ENCODE measurements around the gene EYS. TPM values are rescaled to one million over a fixed set of nuclear protein-coding genes. Genes with fewer than 3 reads are reported as not detected.

Gene EYS
- total and polyA plus RNA-seq, 2 of the 8 experiments (the other 6 are each of a cell fraction or from before 2014, with no cell fraction given): 0.05 to 0.13 TPM

GRCh38 chr6:65000815-65001214, 706.2 kb downstream of the EYS start (continued):
- no peak for TF ChIP-seq CHD7 (IDR thresholded peaks at IDR 0.05; ENCODE audit: insufficient replicate concordance, low read length)
- no peak for TF ChIP-seq ZNF274 (IDR thresholded peaks at IDR 0.05; ENCODE audit: borderline replicate concordance, extremely low read depth, low read length)
- TF ChIP-seq RAD21 (IDR thresholded peaks at IDR 0.05 in 1 of 2, conservative IDR thresholded peaks at IDR 0.05 in 1 of 2; ENCODE audit: low read depth in 2 of 2, low read length in 2 of 2): no peak
- no peak for TF ChIP-seq CTCF (IDR thresholded peaks at IDR 0.05; ENCODE audit: control extremely low read depth in 1 of 3, insufficient read depth in 1 of 3, low read depth in 1 of 3, low read length in 3 of 3)
- TF ChIP-seq BRCA1 (IDR thresholded peaks at IDR 0.05; ENCODE audit: low read depth, low read length): no peak
- no peak for TF ChIP-seq TCF12 (IDR thresholded peaks at IDR 0.05; ENCODE audit: low read depth, low read length)
- TF ChIP-seq TBP (IDR thresholded peaks at IDR 0.05; ENCODE audit: low read depth, low read length): no peak
- no peak for TF ChIP-seq POLR2AphosphoS5 (IDR thresholded peaks at IDR 0.05; ENCODE audit: low read depth, low read length)
- TF ChIP-seq CREB1 (IDR thresholded peaks at IDR 0.05): no peak

Measured in H1 (cell line).